ENCODE measurements around the gene DMRT2. TPM values are rescaled to one million over a fixed set of nuclear protein-coding genes. Genes with fewer than 3 reads are reported as not detected.

DMRT2 gene
- total RNA-seq, 2 experiments from 2014 or later, result 2.9 to 3.3 TPM

Other genes with a start within 250 kb of the DMRT2 start
- not detected for gene DMRT1, start 208.7 kb upstream of the DMRT2 start, total RNA-seq
- gene DMRT3, start 73.7 kb upstream of the DMRT2 start, total RNA-seq, result not detected